ENCODE results near the gene RALY.

Gene RALY

GRCh38 chr20:34111702-34112599, 118.2 kb downstream of the RALY start, which contains the start of gene EIF2S2:
Gene EIF2S2, minus strand, starts transcription at chr20:34112243. Its CDS starts 133 bp downstream, at chr20:34112110.
- no peaks in the 10 kb centered on the region for H3K9me3 Mint-ChIP-seq
- peak within 1 kb of the TSS; percentile 99 for H3K4me3 Mint-ChIP-seq
- peak; percentile 94 for ATAC-seq (replicated peaks; ENCODE audit: extremely low read depth, poor library complexity, severe bottlenecking)
- H3K36me3 Mint-ChIP-seq (ENCODE audit: insufficient read depth), result peaks cover 42% of the 10 kb centered on the region
- DNase-seq (ENCODE audit: low spot score in 2 of 2), result peak; percentile 86 to 94
- H3K27ac Mint-ChIP-seq (ENCODE audit: low read depth), result peak within 1 kb of the TSS; percentile 96
- H3K27me3 Mint-ChIP-seq, result no peaks in the 10 kb centered on the region
- H3K4me1 Mint-ChIP-seq, result peaks cover 52% of the 10 kb centered on the region

GRCh38 chr20:34112600-34113101, 118.9 kb downstream of the RALY start:
- peaks cover 45% of the 10 kb centered on the region for H3K4me1 Mint-ChIP-seq
- H3K36me3 Mint-ChIP-seq (ENCODE audit: insufficient read depth), result peaks cover 38% of the 10 kb centered on the region
- ATAC-seq (replicated peaks; ENCODE audit: extremely low read depth, poor library complexity, severe bottlenecking), result no peak
- H3K4me3 Mint-ChIP-seq, result peak overlapping the region; percentile 99
- H3K9me3 Mint-ChIP-seq, result no peaks in the 10 kb centered on the region
- H3K27ac Mint-ChIP-seq (ENCODE audit: low read depth), result peak overlapping the region; percentile 96
- no peak for DNase-seq (ENCODE audit: low spot score in 2 of 2)
- H3K27me3 Mint-ChIP-seq, result no peaks in the 10 kb centered on the region

- no peak overlapping the region for H3K4me3 Mint-ChIP-seq
- H3K4me1 Mint-ChIP-seq, result peaks cover 27% of the 10 kb centered on the region
- ATAC-seq (replicated peaks; ENCODE audit: extremely low read depth, poor library complexity, severe bottlenecking) (no peak), DNase-seq (ENCODE audit: low spot score in 2 of 2) (no peak)
- no peaks in the 10 kb centered on the region for H3K27me3 Mint-ChIP-seq
- H3K9me3 Mint-ChIP-seq, result no peaks in the 10 kb centered on the region
- no peak overlapping the region for H3K27ac Mint-ChIP-seq (ENCODE audit: low read depth)
- H3K36me3 Mint-ChIP-seq (ENCODE audit: insufficient read depth), result peaks cover 23% of the 10 kb centered on the region
Measured at GRCh38 chr20:34114809-34115208, 121.1 kb downstream of the RALY start.

- Mint-ChIP-seq H3K4me1 (peaks cover 23% of the 10 kb centered on the region), H3K27ac (ENCODE audit: low read depth) (no peak overlapping the region), H3K27me3 (no peaks in the 10 kb centered on the region), H3K4me3 (no peak overlapping the region), H3K36me3 (ENCODE audit: insufficient read depth) (peaks cover 21% of the 10 kb centered on the region), H3K9me3 (no peaks in the 10 kb centered on the region)
- DNase-seq (ENCODE audit: low spot score in 2 of 2), result no peak
- no peak for ATAC-seq (replicated peaks; ENCODE audit: extremely low read depth, poor library complexity, severe bottlenecking)
Measured at GRCh38 chr20:34115232-34115631, 121.5 kb downstream of the RALY start.

- Mint-ChIP-seq H3K4me1 (no peaks in the 10 kb centered on the region), H3K27me3 (peaks cover 8% of the 10 kb centered on the region)
Measured at GRCh38 chr20:34120213-34120612, 126.5 kb downstream of the RALY start.

GRCh38 chr20:34122274-34122980, 128.7 kb downstream of the RALY start:
- DNase-seq (ENCODE audit: low spot score in 2 of 2), result no peak

More at GRCh38 chr20:34120213-34120612, 126.5 kb downstream of the RALY start:
- no peak for ATAC-seq (replicated peaks; ENCODE audit: extremely low read depth, poor library complexity, severe bottlenecking)
- H3K4me3 Mint-ChIP-seq, result no peak overlapping the region
- no peaks in the 10 kb centered on the region for H3K9me3 Mint-ChIP-seq
- DNase-seq (ENCODE audit: low spot score in 2 of 2), result no peak
- peaks cover 2% of the 10 kb centered on the region for H3K36me3 Mint-ChIP-seq (ENCODE audit: insufficient read depth)
- H3K27ac Mint-ChIP-seq (ENCODE audit: low read depth), result no peak overlapping the region

GRCh38 chr20:34123309-34123708, 129.6 kb downstream of the RALY start:
- Mint-ChIP-seq H3K4me3 (no peak overlapping the region), H3K36me3 (ENCODE audit: insufficient read depth) (peaks cover 3% of the 10 kb centered on the region), H3K27ac (ENCODE audit: low read depth) (no peak overlapping the region), H3K4me1 (no peaks in the 10 kb centered on the region), H3K9me3 (no peaks in the 10 kb centered on the region), H3K27me3 (peaks cover 33% of the 10 kb centered on the region)
- DNase-seq (ENCODE audit: low spot score in 2 of 2), result no peak
- ATAC-seq (replicated peaks; ENCODE audit: extremely low read depth, poor library complexity, severe bottlenecking), result no peak

More at GRCh38 chr20:34122274-34122980, 128.7 kb downstream of the RALY start:
- ATAC-seq (replicated peaks; ENCODE audit: extremely low read depth, poor library complexity, severe bottlenecking), result no peak
- no peaks in the 10 kb centered on the region for H3K4me1 Mint-ChIP-seq
- H3K36me3 Mint-ChIP-seq (ENCODE audit: insufficient read depth), result peaks cover 3% of the 10 kb centered on the region
- H3K27me3 Mint-ChIP-seq, result peaks cover 27% of the 10 kb centered on the region
- no peak overlapping the region for H3K27ac Mint-ChIP-seq (ENCODE audit: low read depth)
- H3K4me3 Mint-ChIP-seq, result no peak overlapping the region
- H3K9me3 Mint-ChIP-seq, result no peaks in the 10 kb centered on the region

- ATAC-seq (replicated peaks; ENCODE audit: extremely low read depth, poor library complexity, severe bottlenecking) (no peak), DNase-seq (ENCODE audit: low spot score in 2 of 2) (no peak)
- Mint-ChIP-seq H3K27me3 (peaks cover 42% of the 10 kb centered on the region), H3K4me1 (peaks cover 4% of the 10 kb centered on the region), H3K9me3 (no peaks in the 10 kb centered on the region), H3K36me3 (ENCODE audit: insufficient read depth) (peaks cover 5% of the 10 kb centered on the region), H3K4me3 (no peak overlapping the region), H3K27ac (ENCODE audit: low read depth) (peak overlapping the region; percentile 4)
Measured at GRCh38 chr20:34124469-34125249, 130.9 kb downstream of the RALY start.

GRCh38 chr20:34127792-34128191, 134.1 kb downstream of the RALY start:
- no peak for DNase-seq (ENCODE audit: low spot score in 2 of 2)
- no peak overlapping the region for H3K27ac Mint-ChIP-seq (ENCODE audit: low read depth)
- peaks cover 5% of the 10 kb centered on the region for H3K36me3 Mint-ChIP-seq (ENCODE audit: insufficient read depth)
- peaks cover 52% of the 10 kb centered on the region for H3K27me3 Mint-ChIP-seq
- peaks cover 6% of the 10 kb centered on the region for H3K4me1 Mint-ChIP-seq
- no peaks in the 10 kb centered on the region for H3K9me3 Mint-ChIP-seq
- no peak overlapping the region for H3K4me3 Mint-ChIP-seq
- ATAC-seq (replicated peaks; ENCODE audit: extremely low read depth, poor library complexity, severe bottlenecking), result no peak

GRCh38 chr20:34129518-34130162, 135.9 kb downstream of the RALY start:
- Mint-ChIP-seq H3K4me1 (peaks cover 6% of the 10 kb centered on the region), H3K27me3 (peaks cover 50% of the 10 kb centered on the region)
- DNase-seq (ENCODE audit: low spot score in 2 of 2), result peak; percentile 25 to 54

GRCh38 chr20:34131491-34131890, 137.8 kb downstream of the RALY start:
- Mint-ChIP-seq H3K4me1 (peaks cover 6% of the 10 kb centered on the region), H3K36me3 (ENCODE audit: insufficient read depth) (peaks cover 3% of the 10 kb centered on the region), H3K27me3 (peaks cover 39% of the 10 kb centered on the region), H3K4me3 (no peak overlapping the region), H3K9me3 (no peaks in the 10 kb centered on the region), H3K27ac (ENCODE audit: low read depth) (no peak overlapping the region)
- ATAC-seq (replicated peaks; ENCODE audit: extremely low read depth, poor library complexity, severe bottlenecking), result no peak
- DNase-seq (ENCODE audit: low spot score in 2 of 2), result no peak

More at GRCh38 chr20:34129518-34130162, 135.9 kb downstream of the RALY start:
- H3K36me3 Mint-ChIP-seq (ENCODE audit: insufficient read depth), result peaks cover 3% of the 10 kb centered on the region
- ATAC-seq (replicated peaks; ENCODE audit: extremely low read depth, poor library complexity, severe bottlenecking), result peak; percentile 72
- H3K9me3 Mint-ChIP-seq, result no peaks in the 10 kb centered on the region
- H3K27ac Mint-ChIP-seq (ENCODE audit: low read depth), result no peak overlapping the region
- H3K4me3 Mint-ChIP-seq, result no peak overlapping the region
